Esophagus muscularis mucosa (tissue), 4 donors: ENCODE data around the gene TRIM52. TPM values are rescaled to one million over a fixed set of nuclear protein-coding genes. Genes with fewer than 3 reads are reported as not detected.
"Not testable (repeated sequence)": the region's sequence is repeated elsewhere in the genome, so short reads cannot be mapped to it uniquely, and the experiment has no call there.

Experiments
- DNase-seq: peaks from one replicate; pipeline ENCODE4 v3.0.0-alpha.2; 2017; ENCODE audit errors: extremely low spot score
- H3K27ac ChIP-seq, 4 donors: fragments of 200-600 bp; sonication (generic); replicated peaks in 1 of 4; 1 replicate in 3 of 4; 2 replicates in 1 of 4; pipeline ENCODE4 v1.5.1; 2016 to 2019; ENCODE audit warnings: mild to moderate bottlenecking in 1 of 4
- H3K27me3 ChIP-seq, 4 donors: fragments of 200-600 bp; sonication (generic); one replicate each; pipeline versions ENCODE4 v1.5.1 to v1.6.0; 2016 to 2019
- H3K36me3 ChIP-seq, 4 donors: fragments of 200-600 bp; sonication (generic); one replicate each; pipeline ENCODE4 v1.5.1; 2016 to 2019
- H3K4me1 ChIP-seq, 4 donors: fragments of 200-600 bp; sonication (generic); one replicate each; pipeline ENCODE4 v1.5.1; 2016 to 2019
- H3K4me3 ChIP-seq, 4 donors: fragments of 200-600 bp; sonication (generic); 1 replicate in 2 of 4; 2 replicates in 2 of 4; pipeline ENCODE4 v1.5.1; 2016 to 2019; ENCODE audit warnings: mild to moderate bottlenecking in 4 of 4, moderate library complexity in 1 of 4
- H3K9me3 ChIP-seq, 4 donors: fragments of 200-600 bp; sonication (generic); 1 replicate in 3 of 4; 2 replicates in 1 of 4; pipeline ENCODE4 v1.5.1; 2016 to 2019
- EP300 ChIP-seq: sonication (generic); formaldehyde crosslinking; IDR thresholded peaks from one replicate; pipeline ENCODE4 v1.6.1; 2017; ENCODE audit warnings: antibody characterized with exemption
- POLR2A ChIP-seq: fragments of 450-650 bp; IDR thresholded peaks from one replicate; pipeline ENCODE4 v1.6.1; 2017; ENCODE audit warnings: antibody characterized with exemption, moderate library complexity, mild to moderate bottlenecking, low read depth
- POLR2AphosphoS5 ChIP-seq, 2 donors: sonication (generic); formaldehyde crosslinking; IDR thresholded peaks; one replicate each; pipeline ENCODE4 v1.6.1; 2017; ENCODE audit warnings: antibody characterized with exemption in 2 of 2
- WGBS: methylation state at CpG from one replicate; pipeline ENCODE4 v1.1.5; 2018; 5-methylcytosine and 5-hydroxymethylcytosine counted together
- intact Hi-C: fragments of 100-400 bp; cut with DNase I; formaldehyde crosslinking; loops from one replicate; pipeline ENCODE4 v1.15.1; 2023
- total RNA-seq, 4 donors: library from RNA; depleted of rRNA; stranded (reverse); fragments of >200 nt; gene quantifications; one replicate each; pipeline versions ENCODE4 v1.1.0 to v1.2.1, GENCODE V29; 2016
- TF ChIP-seq, protein P1 (sequence below), 3 experiments: fragments of 200-600 bp in 2 of 3; fragments of 450-650 bp in 1 of 3; sonication (generic) in 2 of 3; IDR thresholded peaks; one replicate each; pipeline ENCODE4 v1.5.1; 2017 to 2019; ENCODE audit warnings: antibody characterized with exemption in 3 of 3, mild to moderate bottlenecking in 2 of 3, moderate library complexity in 1 of 3

The TRIM52 gene
- total RNA-seq, 4 donors from 2014 or later, result 10.3 to 21.9 (median 18.4) TPM

DNA sequence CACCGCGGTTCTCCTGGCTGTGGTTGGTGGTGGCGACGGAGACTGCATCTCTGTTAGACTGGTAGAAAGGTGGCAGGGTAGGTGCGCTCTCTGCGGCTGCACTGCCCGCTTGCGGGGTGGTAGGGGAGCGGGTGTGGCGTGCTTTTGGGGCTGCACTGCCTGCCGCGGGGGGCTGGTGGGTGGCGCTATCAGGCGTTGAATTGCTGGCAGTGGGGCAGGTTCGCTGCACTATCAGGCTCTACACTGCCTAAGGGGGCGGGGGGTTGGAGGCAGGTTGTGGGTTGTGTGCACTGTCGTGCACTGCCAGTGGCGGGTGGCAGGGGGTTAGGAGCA, 21.0 kb upstream of the TRIM52 start:
- no peaks in the 10 kb centered on the region for H3K4me1 ChIP-seq
- H3K27me3 ChIP-seq, result no peaks in the 10 kb centered on the region
- no peak for DNase-seq
- H3K36me3 ChIP-seq, result no peaks in the 10 kb centered on the region
- no peaks in the 10 kb centered on the region for H3K9me3 ChIP-seq
- H3K27ac ChIP-seq, result no peak overlapping the region
- no peak overlapping the region for H3K4me3 ChIP-seq
- intact Hi-C loops, result no loop called here
- TF ChIP-seq, protein P1, sequence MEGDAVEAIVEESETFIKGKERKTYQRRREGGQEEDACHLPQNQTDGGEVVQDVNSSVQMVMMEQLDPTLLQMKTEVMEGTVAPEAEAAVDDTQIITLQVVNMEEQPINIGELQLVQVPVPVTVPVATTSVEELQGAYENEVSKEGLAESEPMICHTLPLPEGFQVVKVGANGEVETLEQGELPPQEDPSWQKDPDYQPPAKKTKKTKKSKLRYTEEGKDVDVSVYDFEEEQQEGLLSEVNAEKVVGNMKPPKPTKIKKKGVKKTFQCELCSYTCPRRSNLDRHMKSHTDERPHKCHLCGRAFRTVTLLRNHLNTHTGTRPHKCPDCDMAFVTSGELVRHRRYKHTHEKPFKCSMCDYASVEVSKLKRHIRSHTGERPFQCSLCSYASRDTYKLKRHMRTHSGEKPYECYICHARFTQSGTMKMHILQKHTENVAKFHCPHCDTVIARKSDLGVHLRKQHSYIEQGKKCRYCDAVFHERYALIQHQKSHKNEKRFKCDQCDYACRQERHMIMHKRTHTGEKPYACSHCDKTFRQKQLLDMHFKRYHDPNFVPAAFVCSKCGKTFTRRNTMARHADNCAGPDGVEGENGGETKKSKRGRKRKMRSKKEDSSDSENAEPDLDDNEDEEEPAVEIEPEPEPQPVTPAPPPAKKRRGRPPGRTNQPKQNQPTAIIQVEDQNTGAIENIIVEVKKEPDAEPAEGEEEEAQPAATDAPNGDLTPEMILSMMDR (IDR thresholded peaks at IDR 0.05), result no peak
- no peak for TF ChIP-seq EP300
- no peak for TF ChIP-seq POLR2A
- TF ChIP-seq POLR2AphosphoS5 (IDR thresholded peaks at IDR 0.05), result no peak
- 96% methylated on average over 10 of the region's 18 CpGs for WGBS

DNA sequence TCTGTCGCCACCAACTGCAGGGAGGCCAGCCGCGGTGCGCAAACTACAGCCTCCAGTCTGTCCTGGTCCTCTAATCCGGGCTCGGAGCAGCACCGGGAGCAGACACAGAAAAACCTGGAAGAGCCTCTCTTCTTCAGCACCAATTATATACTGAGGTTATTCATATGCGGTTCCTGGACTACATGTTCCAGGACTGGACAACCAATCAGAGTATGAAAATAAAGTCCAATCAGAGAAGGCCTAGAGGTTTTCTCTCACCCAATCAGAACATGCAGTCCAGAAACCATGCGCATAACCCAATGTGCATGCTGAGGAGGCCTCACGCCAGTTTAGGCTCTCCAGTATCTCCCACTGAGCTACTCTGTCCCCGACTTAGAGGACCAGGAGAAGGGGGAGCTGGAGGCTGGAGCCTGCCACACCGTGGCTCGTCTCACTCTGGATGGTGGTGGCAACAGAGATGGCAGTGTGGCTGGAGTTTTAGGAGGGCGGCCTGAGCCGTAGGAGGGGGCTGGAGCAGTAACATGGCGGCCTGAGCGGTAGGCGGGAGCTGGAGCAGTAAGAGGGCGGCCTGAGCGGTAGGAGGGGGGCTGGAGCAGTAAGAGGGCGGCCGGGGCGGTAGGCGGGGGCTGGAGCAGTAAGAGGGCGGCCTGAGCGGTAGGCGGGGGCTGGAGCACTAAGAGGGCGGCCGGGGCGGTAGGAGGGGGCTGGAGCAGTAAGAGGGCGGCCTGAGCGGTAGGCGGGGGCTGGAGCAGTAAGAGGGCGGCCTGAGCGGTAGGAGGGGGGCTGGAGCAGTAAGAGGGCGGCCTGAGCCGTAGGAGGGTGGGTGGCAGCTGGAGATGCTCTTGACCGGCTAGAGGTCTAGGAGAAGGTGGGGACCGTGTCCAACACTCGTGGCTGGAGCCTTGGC, 20.4 kb upstream of the TRIM52 start:
- DNase-seq, result no peak
- intact Hi-C loops, result no loop called here
- Histone ChIP-seq H3K36me3 (no peaks in the 10 kb centered on the region), H3K4me3 (no peak overlapping the region), H3K27ac (no peak overlapping the region), H3K4me1 (no peaks in the 10 kb centered on the region), H3K9me3 (no peaks in the 10 kb centered on the region), H3K27me3 (no peaks in the 10 kb centered on the region)
- 90% methylated on average over 40 of the region's 40 CpGs for WGBS
- TF ChIP-seq, protein P1 (IDR thresholded peaks at IDR 0.05), result no peak
- no peak for TF ChIP-seq POLR2AphosphoS5 (IDR thresholded peaks at IDR 0.05)
- TF ChIP-seq POLR2A, result no peak
- no peak for TF ChIP-seq EP300

DNA sequence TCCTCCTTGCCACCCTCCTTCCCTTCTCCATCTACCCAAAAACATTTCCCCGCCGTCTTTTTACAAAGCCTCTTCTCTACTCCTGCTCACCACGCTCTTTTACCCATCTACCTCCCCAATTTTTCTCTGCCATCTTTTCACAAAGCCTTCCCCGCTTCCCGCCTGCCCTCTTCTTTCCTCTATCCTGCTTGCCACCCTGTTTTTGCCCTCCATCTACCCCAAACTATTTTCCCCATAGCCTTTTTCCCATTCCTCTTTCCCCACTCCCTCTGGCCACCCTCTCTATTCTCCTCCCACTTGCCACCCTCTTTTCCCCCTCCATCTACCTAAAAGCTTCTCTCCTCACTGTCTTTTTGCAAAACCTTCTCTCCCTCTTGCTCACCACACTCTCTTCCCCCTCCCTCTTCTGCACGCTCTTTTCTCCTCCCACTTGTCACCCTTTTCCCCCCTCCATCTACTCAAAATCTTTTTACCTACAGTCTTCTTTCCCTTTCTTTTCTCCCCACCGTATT, 19.4 kb upstream of the TRIM52 start:
- WGBS, result 81% methylated on average over 7 of the region's 7 CpGs
- H3K27ac ChIP-seq, result no peak overlapping the region
- no peaks in the 10 kb centered on the region for H3K27me3 ChIP-seq
- H3K9me3 ChIP-seq, result no peaks in the 10 kb centered on the region
- no peaks in the 10 kb centered on the region for H3K36me3 ChIP-seq
- DNase-seq, result no peak
- no peak overlapping the region for H3K4me3 ChIP-seq
- no peaks in the 10 kb centered on the region for H3K4me1 ChIP-seq
- intact Hi-C loops, result no loop called here
- TF ChIP-seq, protein P1 (IDR thresholded peaks at IDR 0.05), result no peak
- no peak for TF ChIP-seq POLR2A

DNA sequence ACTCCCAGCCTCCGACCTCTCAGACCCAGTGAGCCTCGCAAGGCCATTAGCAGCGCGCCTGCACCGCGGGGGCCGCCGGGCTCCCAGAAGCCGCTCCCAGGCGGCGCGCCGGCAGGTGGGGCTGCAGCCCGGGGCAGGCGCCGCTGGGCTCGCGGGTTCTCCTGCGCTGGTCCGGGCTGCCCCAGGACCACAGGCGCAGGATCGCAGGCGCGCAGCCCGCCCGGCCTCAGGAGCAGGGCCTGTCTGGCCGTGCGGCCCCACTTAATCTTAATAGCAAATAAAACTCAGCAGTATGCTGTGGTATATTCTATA, 12.4 kb upstream of the TRIM52 start:
- H3K4me3 ChIP-seq, result peak overlapping the region in 1 of 4 donors; percentile 16
- H3K27ac ChIP-seq, DNase-seq, H3K9me3 ChIP-seq, intact Hi-C loops, H3K4me1 ChIP-seq, H3K36me3 ChIP-seq, H3K27me3 ChIP-seq: not testable (repeated sequence)
- TF ChIP-seq, protein P1 (IDR thresholded peaks at IDR 0.05), result peak; percentile 27 to 44 (median 32)
- WGBS, result 44% methylated on average over 28 of the region's 28 CpGs

DNA sequence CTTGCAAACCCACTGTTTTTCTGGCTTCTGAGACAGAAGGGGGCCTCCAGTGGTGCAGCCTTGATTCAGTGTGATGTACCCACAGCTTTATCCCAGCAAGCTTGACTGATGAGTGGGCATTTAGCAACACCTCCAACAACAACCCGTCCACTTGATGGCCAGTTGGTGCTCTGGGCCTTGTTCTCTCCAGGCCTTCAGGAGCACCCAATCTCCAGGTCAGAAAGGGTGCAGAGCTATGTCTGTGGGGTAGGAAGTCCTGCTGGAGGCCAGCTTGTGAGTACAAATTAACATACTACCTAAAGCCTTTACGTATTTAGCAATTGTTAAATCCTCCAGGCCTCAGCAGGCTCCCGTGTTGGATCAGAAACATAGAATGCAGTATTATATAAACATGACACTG, 10.1 kb upstream of the TRIM52 start:
- DNase-seq, result peak; percentile 66
- Histone ChIP-seq H3K27ac (no peak overlapping the region), H3K9me3 (no peaks in the 10 kb centered on the region), H3K4me1 (peaks cover 0 to 6% (median 3%) of the 10 kb centered on the region in 4 donors), H3K36me3 (no peaks in the 10 kb centered on the region), H3K4me3 (no peak overlapping the region), H3K27me3 (no peaks in the 10 kb centered on the region)
- WGBS, result 91% methylated on average over 3 of the region's 3 CpGs
- TF ChIP-seq, protein P1 (IDR thresholded peaks at IDR 0.05), result no peak
- TF ChIP-seq POLR2A (no peak), EP300 (no peak), POLR2AphosphoS5 (IDR thresholded peaks at IDR 0.05) (no peak)
- intact Hi-C loops, result no loop called here

DNA sequence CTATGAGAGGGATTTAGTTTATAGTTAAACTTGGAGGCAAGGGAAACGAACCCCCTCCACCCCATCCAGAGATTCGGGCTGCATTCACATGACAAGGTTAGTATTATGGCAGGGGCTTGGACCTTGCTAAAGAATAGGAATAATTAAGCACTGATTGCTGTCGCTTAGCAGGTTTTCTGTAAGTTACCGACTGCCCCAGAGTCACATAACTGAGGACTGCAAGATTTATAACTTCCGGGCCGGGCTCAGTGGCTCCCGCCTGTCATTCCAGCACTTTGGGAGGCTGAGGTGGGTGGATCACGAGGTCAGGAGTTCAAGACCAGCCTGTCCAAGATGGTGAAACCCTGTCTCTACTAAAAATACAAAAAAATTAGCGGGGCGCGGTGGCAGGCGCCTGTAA, 7.0 kb upstream of the TRIM52 start:
- not testable (repeated sequence) for H3K27me3 ChIP-seq

DNA sequence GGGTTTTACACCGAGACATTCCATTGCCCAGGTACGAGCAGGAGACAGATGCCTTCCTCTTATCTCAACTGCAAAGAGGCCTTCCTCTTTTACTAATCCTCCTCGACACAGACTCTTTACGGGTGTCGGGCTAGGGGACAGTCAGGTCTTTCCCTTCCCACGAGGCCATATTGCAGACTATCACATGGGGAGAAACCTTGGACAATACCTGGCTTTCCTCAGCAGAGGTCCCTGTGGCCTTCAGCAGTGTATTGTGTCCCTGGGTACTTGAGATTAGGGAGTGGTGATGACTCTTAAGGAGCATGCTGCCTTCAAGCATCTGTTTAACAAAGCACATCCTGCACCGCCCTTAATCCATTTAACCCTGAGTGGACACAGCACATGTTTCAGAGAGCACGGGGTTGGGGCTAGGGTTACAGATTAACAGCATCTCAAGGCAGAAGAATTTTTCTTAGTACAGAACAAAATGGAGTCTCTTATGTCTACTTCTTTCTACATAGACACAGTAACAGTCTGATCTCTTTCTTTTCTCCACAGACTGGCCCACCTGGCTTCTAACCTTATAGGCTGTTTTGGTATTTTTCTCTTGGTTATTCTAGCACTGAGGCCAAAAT, 6.5 kb upstream of the TRIM52 start:
- DNase-seq, intact Hi-C loops, H3K27ac ChIP-seq, H3K4me3 ChIP-seq, H3K9me3 ChIP-seq, H3K4me1 ChIP-seq, H3K27me3 ChIP-seq: not testable (repeated sequence)
- 67% methylated on average over 8 of the region's 8 CpGs for WGBS
- H3K36me3 ChIP-seq, result peaks cover 10 to 20% (median 13%) of the 10 kb centered on the region in 4 donors

More for the DNA sequence above, 7.0 kb upstream of the TRIM52 start:
- H3K27ac ChIP-seq, H3K4me3 ChIP-seq, H3K9me3 ChIP-seq, intact Hi-C loops, H3K4me1 ChIP-seq, DNase-seq: not testable (repeated sequence)
- peaks cover 10 to 20% (median 13%) of the 10 kb centered on the region in 4 donors for H3K36me3 ChIP-seq
- 91% methylated on average over 12 of the region's 12 CpGs for WGBS
